ENCODE results near the gene SLC25A18.

SLC25A18 gene

GRCh38 chr22:17569971-17570511, 6.7 kb downstream of the SLC25A18 start:
- no peak for DNase-seq (ENCODE audit: low spot score)
- no peak for TF ChIP-seq CTCF (IDR thresholded peaks at IDR 0.05)
- Histone ChIP-seq H3K27ac (peak overlapping the region; percentile 85 to 97), H3K4me3 (peak overlapping the region; percentile 69)

GRCh38 chr22:17570851-17571631, 7.7 kb downstream of the SLC25A18 start:
- peak overlapping the region; percentile 69 for H3K4me3 ChIP-seq
- DNase-seq (ENCODE audit: low spot score) = peak; percentile 97
- H3K27ac ChIP-seq = peak overlapping the region; percentile 85 to 97

GRCh38 chr22:17575151-17575550, 11.9 kb downstream of the SLC25A18 start:
- TF ChIP-seq CTCF (IDR thresholded peaks at IDR 0.05) = no peak
- H3K27ac ChIP-seq = no peak overlapping the region
- DNase-seq (ENCODE audit: low spot score) = no peak
- H3K4me3 ChIP-seq = no peak overlapping the region

More at GRCh38 chr22:17570851-17571631, 7.7 kb downstream of the SLC25A18 start:
- no peak for TF ChIP-seq CTCF (IDR thresholded peaks at IDR 0.05)

GRCh38 chr22:17575681-17576080, 12.4 kb downstream of the SLC25A18 start:
- no peak for DNase-seq (ENCODE audit: low spot score)
- TF ChIP-seq CTCF (IDR thresholded peaks at IDR 0.05) = no peak
- Histone ChIP-seq H3K4me3 (no peak overlapping the region), H3K27ac (no peak overlapping the region)

- TF ChIP-seq CTCF (IDR thresholded peaks at IDR 0.05) = no peak
- no peak for DNase-seq (ENCODE audit: low spot score)
- no peak overlapping the region for H3K4me3 ChIP-seq
- no peak overlapping the region for H3K27ac ChIP-seq
These were observed 13.2 kb downstream of the SLC25A18 start for GRCh38 chr22:17576470-17576869.

- no peak overlapping the region for H3K27ac ChIP-seq
- no peak overlapping the region for H3K4me3 ChIP-seq
- no peak for DNase-seq (ENCODE audit: low spot score)
- no peak for TF ChIP-seq CTCF (IDR thresholded peaks at IDR 0.05)
These were observed 14.9 kb downstream of the SLC25A18 start for GRCh38 chr22:17578136-17578754.
